Vagina (tissue), 2 donors: ENCODE data around the gene IFNAR2. TPM values are rescaled to one million over a fixed set of nuclear protein-coding genes. Genes with fewer than 3 reads are reported as not detected.
"Not testable (repeated sequence)": the region's sequence is repeated elsewhere in the genome, so short reads cannot be mapped to it uniquely, and the experiment has no call there.

ENCODE experiments used
- DNase-seq, 2 donors: peaks; one replicate each; pipeline ENCODE4 v3.0.0-alpha.2; 2017; ENCODE audit errors: extremely low spot score in 2 of 2
- H3K27ac ChIP-seq: fragments of 200-600 bp; sonication (generic); one replicate; pipeline ENCODE4 v1.5.1; 2019
- H3K27me3 ChIP-seq: fragments of 200-600 bp; sonication (generic); one replicate; pipeline ENCODE4 v1.5.1; 2019
- H3K36me3 ChIP-seq, 2 donors: fragments of 200-600 bp; sonication (generic); one replicate each; pipeline ENCODE4 v1.5.1; 2017 to 2019
- H3K4me1 ChIP-seq: fragments of 200-600 bp; sonication (generic); one replicate; pipeline ENCODE4 v1.5.1; 2019
- H3K4me3 ChIP-seq, 2 donors: fragments of 200-600 bp; sonication (generic); 1 replicate in 1 of 2; 2 replicates in 1 of 2; pipeline ENCODE4 v1.5.1; 2016 to 2019
- H3K9me3 ChIP-seq: fragments of 200-600 bp; sonication (generic); one replicate; pipeline ENCODE4 v1.5.1; 2019
- POLR2A ChIP-seq, 2 donors: fragments of 450-650 bp; IDR thresholded peaks; one replicate each; pipeline ENCODE4 v1.6.1; 2017; ENCODE audit warnings: antibody characterized with exemption in 2 of 2, mild to moderate bottlenecking in 2 of 2, moderate library complexity in 2 of 2
- POLR2AphosphoS5 ChIP-seq, 2 donors: sonication (generic); formaldehyde crosslinking; IDR thresholded peaks; one replicate each; pipeline ENCODE4 v1.9.0; 2017; ENCODE audit warnings: antibody characterized with exemption in 2 of 2, mild to moderate bottlenecking in 2 of 2, low read depth in 1 of 2; ENCODE audit not compliant: insufficient read depth in 1 of 2
- intact Hi-C: fragments of 100-400 bp; cut with DNase I; formaldehyde crosslinking; loops from one replicate; pipeline ENCODE4 v1.15.1; 2023
- total RNA-seq: library from RNA; depleted of rRNA; stranded (reverse); fragments of >200 nt; gene quantifications from one replicate; pipeline ENCODE4 v1.2.3, GENCODE V29; 2016
- TF ChIP-seq, protein P1 (sequence below), 3 experiments: fragments of 450-650 bp in 2 of 3; fragments of 200-600 bp in 1 of 3; sonication (generic) in 1 of 3; IDR thresholded peaks; one replicate each; pipeline ENCODE4 v1.5.1; 2017 to 2019; ENCODE audit warnings: antibody characterized with exemption in 3 of 3, mild to moderate bottlenecking in 2 of 3, moderate library complexity in 2 of 3

The IFNAR2 gene
- total RNA-seq, 1 donor from 2014 or later = 9.3 TPM

DNA sequence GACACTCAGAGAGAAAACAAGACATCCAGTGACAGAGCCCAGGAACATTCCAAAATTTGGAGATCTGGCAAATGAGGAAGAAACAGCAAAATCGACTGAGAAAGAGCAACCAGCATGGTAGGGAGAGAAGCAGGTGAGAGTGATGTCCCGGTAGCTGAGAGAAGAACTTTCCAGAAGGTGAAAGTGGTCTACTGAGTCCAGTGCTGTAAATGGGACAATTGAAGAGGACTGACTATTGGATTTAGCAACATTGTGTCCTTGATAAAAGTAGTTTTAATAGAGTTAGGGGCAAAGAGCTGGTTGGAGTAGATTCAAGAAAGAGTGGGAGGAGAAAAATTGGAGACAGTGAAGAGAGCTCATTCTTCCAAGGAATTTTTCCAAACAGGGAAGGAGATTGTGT is 21.4 kb downstream of the IFNAR2 start:
- intact Hi-C loops = no loop called here
- no peak overlapping the region for H3K4me3 ChIP-seq
- DNase-seq = no peak
- H3K4me1 ChIP-seq = no peaks in the 10 kb centered on the region
- TF ChIP-seq POLR2AphosphoS5 (IDR thresholded peaks at IDR 0.05; ENCODE audit: insufficient read depth in 1 of 2, low read depth in 1 of 2) (no peak), POLR2A (IDR thresholded peaks at IDR 0.05) (no peak)
- TF ChIP-seq, protein P1, sequence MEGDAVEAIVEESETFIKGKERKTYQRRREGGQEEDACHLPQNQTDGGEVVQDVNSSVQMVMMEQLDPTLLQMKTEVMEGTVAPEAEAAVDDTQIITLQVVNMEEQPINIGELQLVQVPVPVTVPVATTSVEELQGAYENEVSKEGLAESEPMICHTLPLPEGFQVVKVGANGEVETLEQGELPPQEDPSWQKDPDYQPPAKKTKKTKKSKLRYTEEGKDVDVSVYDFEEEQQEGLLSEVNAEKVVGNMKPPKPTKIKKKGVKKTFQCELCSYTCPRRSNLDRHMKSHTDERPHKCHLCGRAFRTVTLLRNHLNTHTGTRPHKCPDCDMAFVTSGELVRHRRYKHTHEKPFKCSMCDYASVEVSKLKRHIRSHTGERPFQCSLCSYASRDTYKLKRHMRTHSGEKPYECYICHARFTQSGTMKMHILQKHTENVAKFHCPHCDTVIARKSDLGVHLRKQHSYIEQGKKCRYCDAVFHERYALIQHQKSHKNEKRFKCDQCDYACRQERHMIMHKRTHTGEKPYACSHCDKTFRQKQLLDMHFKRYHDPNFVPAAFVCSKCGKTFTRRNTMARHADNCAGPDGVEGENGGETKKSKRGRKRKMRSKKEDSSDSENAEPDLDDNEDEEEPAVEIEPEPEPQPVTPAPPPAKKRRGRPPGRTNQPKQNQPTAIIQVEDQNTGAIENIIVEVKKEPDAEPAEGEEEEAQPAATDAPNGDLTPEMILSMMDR (IDR thresholded peaks at IDR 0.05) = no peak
- peaks cover 0 to 52% of the 10 kb centered on the region in 2 donors for H3K36me3 ChIP-seq
- H3K9me3 ChIP-seq = no peaks in the 10 kb centered on the region
- no peaks in the 10 kb centered on the region for H3K27me3 ChIP-seq
- no peak overlapping the region for H3K27ac ChIP-seq

DNA sequence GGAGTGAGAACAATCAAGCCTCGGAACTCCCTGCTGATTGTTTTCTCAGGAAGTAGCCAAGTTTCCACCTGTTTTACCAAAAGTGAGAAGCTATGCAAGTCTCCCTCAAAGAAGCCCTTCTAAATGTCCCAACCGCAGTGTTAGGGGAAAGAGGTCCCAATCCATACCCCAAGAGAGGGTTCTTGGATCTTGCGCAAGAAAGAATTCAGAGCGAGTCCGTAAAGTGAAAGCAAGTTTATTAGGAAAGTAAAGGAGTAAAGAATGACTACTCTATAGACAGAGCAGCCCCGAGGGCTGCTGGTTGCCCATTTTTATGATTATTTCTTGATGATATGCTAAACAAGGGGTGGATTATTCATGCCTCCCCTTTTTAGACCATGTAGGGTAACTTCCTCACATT is 23.6 kb downstream of the IFNAR2 start:
- H3K36me3 ChIP-seq = peaks cover 0 to 43% of the 10 kb centered on the region in 2 donors
- H3K9me3 ChIP-seq, intact Hi-C loops, H3K27ac ChIP-seq, DNase-seq, H3K27me3 ChIP-seq, H3K4me1 ChIP-seq, H3K4me3 ChIP-seq: not testable (repeated sequence)

DNA sequence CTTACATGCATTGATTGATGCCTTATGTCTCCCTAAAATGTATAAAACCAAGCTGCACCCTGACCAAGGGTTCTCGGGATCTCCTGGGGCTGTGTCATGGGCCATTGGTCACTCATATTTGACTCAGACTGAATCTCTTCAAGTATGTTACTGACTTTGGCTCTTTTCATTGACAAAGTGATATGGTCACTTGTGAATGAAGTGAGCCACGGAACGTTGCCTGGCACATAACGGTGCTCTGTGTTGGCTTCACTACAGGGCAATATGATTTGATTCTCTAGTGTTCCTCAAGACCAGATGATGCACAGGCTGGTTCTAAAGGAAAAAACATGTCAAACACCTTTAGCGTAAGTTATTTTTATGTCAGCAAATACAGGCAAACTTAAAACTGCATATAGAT is 25.0 kb downstream of the IFNAR2 start:
- TF ChIP-seq, protein P1 (IDR thresholded peaks at IDR 0.05) = no peak
- TF ChIP-seq POLR2AphosphoS5 (IDR thresholded peaks at IDR 0.05; ENCODE audit: insufficient read depth in 1 of 2, low read depth in 1 of 2) (no peak), POLR2A (IDR thresholded peaks at IDR 0.05) (no peak)
- intact Hi-C loops = no loop called here
- Histone ChIP-seq H3K36me3 (peaks cover 0 to 39% of the 10 kb centered on the region in 2 donors), H3K27me3 (no peaks in the 10 kb centered on the region), H3K27ac (no peak overlapping the region), H3K4me1 (no peaks in the 10 kb centered on the region), H3K9me3 (no peaks in the 10 kb centered on the region), H3K4me3 (no peak overlapping the region)
- DNase-seq = no peak

DNA sequence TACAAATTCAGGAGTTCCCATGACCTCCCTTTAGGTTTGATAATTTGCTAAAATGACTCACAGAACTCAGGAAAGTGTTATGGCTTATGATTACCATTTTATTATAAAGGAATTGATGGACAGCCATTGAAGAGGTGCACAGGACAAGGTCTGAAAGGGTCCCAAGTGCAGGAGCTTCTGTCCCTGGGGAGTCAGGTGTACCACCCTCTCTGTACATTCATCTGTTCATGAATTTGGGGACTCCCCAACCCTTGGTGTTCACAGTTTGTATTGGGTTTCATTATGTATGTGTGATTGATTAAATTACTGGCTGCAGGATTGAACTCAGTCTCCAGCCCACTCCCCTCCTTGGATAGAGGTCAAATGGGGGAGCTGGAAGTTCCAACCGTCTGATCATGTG is 25.7 kb downstream of the IFNAR2 start:
- Histone ChIP-seq H3K4me1 (no peaks in the 10 kb centered on the region), H3K9me3 (no peaks in the 10 kb centered on the region), H3K36me3 (peaks cover 0 to 39% of the 10 kb centered on the region in 2 donors), H3K27ac (no peak overlapping the region), H3K4me3 (no peak overlapping the region), H3K27me3 (no peaks in the 10 kb centered on the region)
- intact Hi-C loops = no loop called here
- DNase-seq = no peak
- no peak for TF ChIP-seq POLR2AphosphoS5 (IDR thresholded peaks at IDR 0.05; ENCODE audit: insufficient read depth in 1 of 2, low read depth in 1 of 2)
- TF ChIP-seq, protein P1 (IDR thresholded peaks at IDR 0.05) = no peak
- no peak for TF ChIP-seq POLR2A (IDR thresholded peaks at IDR 0.05)

DNA sequence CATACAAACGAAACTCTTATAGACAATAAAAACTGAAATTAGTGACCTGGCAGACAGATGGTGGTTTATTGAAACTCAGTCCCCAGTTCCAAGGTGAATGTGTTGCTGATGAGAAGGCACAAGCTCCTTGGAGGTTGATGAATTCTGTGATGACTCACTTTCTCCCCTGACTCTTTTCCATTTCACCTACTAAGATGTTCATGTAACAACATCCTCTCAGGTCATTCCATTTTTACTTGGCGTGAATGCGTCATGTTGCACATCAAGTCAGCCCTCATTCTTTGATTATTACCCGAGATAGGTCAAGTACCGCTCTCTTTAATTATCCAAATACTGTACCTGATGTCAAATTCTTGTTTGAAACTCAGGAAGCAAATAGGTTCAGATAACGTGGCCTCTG is 26.3 kb downstream of the IFNAR2 start:
- TF ChIP-seq POLR2A (IDR thresholded peaks at IDR 0.05) = no peak
- TF ChIP-seq, protein P1 (IDR thresholded peaks at IDR 0.05) = no peak
- TF ChIP-seq POLR2AphosphoS5 (IDR thresholded peaks at IDR 0.05; ENCODE audit: insufficient read depth in 1 of 2, low read depth in 1 of 2) = no peak
- Histone ChIP-seq H3K36me3 (peaks cover 0 to 39% of the 10 kb centered on the region in 2 donors), H3K27ac (no peak overlapping the region), H3K27me3 (no peaks in the 10 kb centered on the region), H3K9me3 (no peaks in the 10 kb centered on the region), H3K4me3 (no peak overlapping the region), H3K4me1 (no peaks in the 10 kb centered on the region)
- intact Hi-C loops = no loop called here
- no peak for DNase-seq
